Stimulated activated CD8-positive, alpha-beta memory T cell treated with anti-CD3 and anti-CD28 coated beads, Interleukin-15, amount 100 ng/mL, for 24 hours (primary cell): ENCODE data around the gene FMNL2.
"Not testable (repeated sequence)": the region's sequence is repeated elsewhere in the genome, so short reads cannot be mapped to it uniquely, and the experiment has no call there.

ENCODE experiments used
- DNase-seq: peaks from one replicate; pipeline ENCODE4 v3.0.0-alpha.2; 2020; ENCODE audit warnings: low read depth

Gene FMNL2

DNA sequence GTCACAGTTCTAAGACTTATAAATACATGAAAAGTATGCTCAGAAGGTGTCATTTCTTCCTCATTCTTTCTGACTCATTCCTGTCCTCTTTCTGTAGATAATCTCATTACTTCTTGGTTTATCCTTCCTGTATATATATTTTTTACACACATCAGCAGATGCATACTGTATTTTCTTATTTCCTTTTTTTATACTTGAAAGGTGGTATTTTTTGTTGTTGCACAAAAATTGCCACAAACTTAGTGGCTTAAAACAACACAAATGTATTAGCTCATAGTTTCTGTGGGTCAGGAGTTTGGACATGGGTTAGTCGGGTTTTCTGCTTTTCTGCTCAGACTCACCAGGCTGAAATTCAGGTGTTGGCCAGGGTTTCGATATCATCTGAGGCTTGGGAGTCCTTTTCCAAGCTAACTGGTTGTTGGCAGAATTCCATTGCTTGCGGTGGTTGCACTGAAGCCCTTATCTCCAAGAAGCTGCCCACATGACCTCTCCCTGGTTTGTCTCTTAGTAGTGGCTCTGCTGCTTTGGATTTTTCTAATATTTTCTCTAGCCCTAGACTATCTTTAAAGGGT, 162.6 kb downstream of the FMNL2 start:
- DNase-seq: no peak

DNA sequence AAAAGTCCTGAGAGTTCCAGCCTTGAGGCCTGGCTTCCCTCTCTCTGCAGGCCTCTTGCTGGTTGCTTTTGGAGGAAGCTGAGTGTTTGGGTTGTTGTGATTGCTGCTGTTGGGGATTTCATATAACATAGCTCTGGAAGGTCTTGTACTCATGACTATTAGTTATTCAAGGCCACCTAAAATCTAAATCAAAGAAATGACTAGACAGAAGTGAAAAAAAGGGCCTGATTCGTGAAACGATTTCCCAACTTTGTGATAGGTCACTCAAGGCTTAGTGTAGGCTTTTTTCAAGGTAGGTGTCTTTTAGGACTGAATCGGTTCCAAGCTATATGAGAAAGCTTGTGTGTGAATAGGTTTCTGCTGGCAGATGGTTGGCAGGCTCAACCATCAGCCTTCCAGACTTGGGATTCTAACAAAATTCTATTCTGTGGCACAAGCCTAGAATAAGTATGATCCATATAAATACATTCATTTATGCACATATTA, 164.4 kb downstream of the FMNL2 start:
- no peak for DNase-seq

DNA sequence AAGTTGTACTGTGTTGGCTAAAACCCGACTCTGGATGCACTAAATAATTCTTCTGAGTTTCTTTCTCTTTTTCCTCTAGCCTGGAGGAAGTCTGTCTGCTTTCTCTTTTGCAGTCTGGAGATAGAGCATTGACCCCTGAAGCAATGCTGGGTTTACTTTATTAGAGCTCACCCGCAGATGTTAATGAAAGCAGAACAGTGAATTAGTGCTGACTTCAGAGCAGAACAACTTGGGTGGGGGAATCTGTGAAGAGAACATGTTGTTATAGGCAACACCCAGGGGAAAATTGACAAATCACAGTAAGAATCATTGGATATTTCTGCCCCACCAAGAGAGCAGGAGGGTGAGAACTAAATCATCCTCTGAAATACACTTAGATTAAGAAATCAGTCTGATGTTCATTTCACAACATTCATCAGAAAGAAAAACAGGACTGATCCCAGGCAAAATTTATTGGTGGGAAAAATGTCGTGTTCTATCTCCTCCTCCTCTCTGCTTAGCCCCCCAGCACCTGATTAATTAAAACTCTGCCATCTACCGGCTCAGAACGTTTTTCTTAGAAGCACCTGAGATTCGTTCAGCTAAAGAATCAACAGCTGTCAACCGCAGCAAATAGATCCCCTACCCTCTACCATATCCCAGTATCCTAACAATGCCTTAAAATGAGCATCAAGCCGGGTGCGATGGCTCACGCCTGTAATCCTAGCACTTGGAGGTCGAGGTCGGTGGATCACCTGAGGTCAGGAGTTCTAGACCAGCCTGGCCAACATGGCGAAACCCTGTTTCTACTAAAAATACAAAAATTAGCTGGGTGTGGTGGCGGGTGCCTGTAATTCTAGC, 165.1 kb downstream of the FMNL2 start:
- DNase-seq: no peak

DNA sequence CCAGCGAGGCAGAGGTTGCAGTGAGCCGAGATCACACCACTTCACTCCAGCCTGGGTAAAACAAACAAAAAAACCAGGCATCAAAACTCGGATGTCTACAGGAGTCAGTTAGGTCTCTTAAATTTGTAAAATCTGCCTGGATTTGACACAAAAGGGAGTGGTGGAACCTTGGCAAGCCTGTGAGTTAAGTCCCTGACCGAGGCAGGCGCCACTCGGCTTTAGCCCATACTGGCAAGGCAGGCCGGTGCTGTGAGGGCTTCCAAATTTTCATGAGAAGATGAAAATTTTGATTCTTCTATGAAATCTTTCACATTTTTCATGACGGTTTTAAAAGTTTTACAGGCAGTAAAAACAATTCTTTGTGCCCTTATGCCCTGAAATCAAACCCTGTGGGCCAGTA, 165.8 kb downstream of the FMNL2 start:
- DNase-seq: no peak

DNA sequence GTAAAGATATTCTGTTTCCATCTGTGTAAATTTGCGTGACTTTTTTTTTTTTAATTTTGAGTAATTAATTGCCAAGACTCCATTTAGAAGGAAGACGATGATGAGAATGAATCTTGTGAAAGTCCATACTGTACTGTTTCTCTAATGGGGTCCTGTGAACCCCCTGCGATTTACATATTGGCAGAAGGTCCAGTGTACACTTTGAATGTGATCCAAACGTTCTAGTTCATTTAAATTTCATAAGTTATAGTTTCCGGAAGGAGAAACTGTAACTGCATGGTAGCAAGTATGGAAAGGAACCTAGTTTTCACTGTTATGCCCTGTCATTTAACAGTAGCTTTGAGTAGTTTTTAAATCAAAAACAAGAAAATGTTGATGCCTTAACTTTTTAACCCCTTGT, 166.7 kb downstream of the FMNL2 start:
- no peak for DNase-seq

DNA sequence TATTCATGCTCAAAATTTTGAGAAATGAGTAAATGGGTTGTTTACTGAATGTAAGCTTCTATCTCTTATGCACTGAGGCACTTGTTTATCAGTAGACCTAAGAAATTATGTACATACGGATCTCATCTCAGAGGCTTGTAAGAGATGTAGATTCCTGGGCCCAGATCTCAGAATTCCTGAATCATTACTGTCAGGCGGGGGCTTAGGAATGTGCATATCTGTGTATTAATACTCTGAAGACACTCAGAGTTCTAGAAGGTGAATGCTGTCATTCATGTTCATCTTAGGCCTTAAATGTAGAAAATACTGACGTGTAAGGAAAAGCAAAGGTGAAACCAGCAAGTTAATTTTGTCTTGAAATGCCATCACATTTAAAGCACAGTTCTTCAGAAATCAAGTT, 169.6 kb downstream of the FMNL2 start:
- no peak for DNase-seq

DNA sequence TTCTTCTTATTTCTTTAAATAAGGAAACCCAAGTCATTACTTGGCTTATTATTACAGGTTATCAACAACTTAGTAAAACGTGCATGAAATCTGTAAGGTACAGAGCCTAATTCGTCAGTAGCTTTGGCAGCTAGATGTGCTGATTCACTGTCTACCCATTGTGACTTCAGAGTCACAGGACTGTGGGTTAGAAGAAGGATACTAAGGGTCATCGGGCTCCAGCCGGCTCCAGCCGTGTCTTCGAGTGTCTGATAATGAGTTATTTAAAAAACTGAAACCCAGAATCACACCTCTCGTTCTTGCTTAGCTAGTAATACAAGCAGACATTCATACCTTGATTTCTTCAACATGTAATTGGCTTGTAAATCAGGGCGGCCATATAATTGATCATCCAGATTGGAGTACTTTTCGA, 170.5 kb downstream of the FMNL2 start:
- DNase-seq: no peak

DNA sequence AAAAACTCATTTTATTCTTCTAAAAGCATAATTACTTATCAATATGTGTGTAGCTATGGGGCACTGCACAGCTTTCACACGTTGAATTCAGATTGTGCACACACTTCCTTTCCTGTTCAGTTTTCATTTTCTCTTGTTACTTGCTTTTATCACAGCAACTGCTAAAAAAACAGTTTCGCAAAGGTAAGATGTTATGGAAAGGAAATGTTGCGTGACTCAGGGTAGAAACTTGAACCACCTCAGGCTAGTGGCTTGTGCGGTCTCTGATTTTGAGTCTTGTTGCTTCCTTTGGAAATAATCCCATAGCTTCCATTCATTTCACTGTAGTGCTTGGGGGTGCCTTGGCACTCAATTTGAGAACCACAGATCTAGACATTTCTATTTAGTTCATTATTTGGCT, 171.9 kb downstream of the FMNL2 start:
- DNase-seq: no peak

DNA sequence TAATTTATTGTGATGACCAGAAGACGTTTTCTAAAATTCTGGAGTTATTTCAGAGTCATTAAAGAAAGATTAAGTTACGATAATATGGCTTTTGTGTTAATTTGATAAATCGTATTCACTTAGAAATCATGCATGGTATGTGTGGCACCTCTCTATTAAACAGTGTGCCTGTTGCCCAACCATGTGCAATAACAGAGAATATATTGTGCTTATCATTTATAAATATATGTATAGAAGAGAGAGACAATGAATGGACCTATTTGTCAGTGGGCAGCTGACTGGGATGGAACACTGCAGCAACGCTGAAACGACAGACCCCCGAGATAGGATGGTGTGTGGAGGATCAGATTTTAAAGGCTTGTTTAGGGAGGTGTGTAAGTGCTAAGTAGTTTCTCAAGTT, 172.9 kb downstream of the FMNL2 start:
- no peak for DNase-seq

DNA sequence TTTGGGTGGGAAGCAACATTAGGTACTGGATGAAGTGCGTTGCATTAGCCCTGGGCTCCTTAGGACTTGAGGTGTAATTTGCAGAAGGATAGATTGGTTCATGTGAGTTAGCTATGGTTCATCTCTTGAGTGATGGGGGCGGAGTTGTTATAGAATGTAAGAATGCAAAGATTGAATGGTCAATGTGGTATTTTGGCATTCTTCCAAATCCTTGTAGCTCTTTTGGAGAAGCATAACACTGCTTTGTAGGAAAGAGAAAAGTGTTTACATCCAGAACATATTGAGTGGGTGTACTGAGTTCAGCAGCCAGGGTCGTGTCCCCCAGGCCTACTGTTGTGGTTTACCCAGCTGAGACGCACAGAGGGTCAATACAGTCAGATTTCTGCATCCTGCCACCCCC, 173.5 kb downstream of the FMNL2 start:
- no peak for DNase-seq

DNA sequence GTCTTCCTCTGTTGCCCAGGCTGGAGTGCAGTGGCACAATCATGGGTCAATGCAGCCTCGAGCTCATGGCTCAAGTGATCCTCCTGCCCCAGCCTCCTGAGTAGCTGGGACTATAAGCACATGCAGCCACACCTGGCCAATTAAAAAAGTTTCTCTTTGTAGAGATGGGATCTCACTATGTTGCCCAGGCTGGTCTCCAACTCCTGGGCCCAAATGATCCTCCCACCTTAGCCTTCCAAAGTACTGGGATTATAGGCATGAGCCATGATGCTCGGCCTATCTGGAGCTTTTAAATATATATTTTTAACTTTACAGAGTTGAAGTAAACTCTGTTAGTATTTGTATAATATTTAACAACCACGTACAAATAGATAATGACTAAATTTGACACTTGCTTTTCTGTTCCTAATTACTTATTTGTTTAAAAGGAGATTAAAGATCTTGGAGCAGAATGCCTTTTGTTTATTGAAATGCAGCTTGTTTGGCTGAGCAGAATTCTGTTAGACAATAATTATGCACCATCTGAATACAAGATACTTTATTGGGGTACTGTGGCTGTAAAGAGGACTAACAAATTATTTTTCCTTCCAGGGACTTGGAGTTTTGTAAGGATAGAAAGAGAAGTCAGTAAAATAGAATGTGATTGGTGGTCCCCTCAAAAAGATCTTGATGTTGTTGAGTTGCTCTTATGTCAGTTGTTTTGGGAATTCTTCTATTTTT, 175.0 kb downstream of the FMNL2 start:
- no peak for DNase-seq

DNA sequence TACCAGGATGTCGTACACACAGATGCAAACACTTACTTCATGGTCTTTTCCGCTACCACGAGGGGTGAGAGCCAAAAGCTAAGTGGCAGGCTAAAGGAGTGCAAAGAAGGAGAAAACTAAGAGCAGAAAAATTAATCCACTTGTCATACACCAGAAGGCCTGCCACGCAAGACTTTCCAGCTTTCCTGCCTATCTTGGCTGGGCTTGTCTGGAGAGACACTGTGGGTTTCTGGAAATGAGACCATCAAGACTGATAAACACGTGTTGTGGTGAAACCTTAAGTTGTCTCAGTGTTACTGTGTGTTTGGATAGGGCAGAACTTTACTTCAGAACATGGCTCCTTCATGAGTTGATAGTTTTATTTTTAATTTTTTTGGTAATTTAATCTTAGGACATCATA, 175.6 kb downstream of the FMNL2 start:
- no peak for DNase-seq

DNA sequence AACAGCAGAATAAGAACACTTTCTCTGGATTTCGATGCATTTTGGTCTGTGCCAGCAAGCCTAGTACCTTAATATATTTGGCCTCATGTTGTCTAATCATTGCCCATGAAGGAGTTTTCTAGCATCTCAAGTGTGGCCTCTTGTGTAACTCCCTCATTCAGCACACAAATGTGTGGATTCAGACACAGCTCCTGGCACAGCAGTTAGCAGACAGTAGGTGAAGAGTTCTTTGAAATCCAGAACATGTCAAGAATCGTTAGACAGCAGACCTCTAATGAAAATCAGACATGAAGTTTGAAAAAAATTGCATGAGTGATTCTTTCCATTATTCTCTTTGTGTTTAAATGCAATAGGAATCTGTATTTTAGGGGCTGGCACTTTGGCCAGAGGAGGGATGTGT, 177.0 kb downstream of the FMNL2 start:
- DNase-seq: no peak

DNA sequence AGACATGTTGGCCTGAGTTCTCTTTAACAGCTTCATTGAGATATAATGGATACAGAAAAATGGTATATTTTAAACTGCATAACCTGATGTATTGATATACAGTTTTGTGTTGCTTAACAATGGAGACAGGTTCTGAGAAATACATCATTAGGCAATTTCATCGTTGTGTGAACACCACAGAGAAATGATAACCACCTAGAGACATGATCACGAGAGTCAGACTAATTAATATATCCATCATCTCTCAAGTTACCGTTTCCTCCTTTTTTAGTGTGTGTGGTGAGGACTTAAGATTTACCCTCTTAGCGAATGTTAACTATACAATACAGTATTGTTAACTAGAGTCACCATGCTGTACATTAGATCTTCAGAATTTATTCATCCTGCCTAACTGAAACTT, 178.1 kb downstream of the FMNL2 start:
- DNase-seq: no peak

DNA sequence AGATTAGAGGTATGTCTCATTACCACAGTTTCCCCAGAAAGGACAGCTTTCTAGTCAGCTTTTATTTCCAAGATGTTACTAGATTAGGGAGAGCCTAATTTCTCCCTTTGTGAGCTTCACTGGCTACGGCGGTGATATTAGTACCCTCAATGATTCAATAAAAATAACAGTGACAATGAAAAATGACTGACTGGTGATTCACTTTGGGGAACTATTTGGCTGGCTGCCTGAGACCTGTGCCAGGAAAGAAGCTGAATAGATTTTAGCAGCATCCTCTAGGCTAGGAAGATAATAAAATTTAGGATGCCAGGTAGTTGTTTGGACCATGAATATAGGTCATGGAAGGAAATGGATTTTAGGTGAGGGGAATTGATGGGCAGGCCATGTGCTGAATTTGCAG, 178.7 kb downstream of the FMNL2 start:
- no peak for DNase-seq

DNA sequence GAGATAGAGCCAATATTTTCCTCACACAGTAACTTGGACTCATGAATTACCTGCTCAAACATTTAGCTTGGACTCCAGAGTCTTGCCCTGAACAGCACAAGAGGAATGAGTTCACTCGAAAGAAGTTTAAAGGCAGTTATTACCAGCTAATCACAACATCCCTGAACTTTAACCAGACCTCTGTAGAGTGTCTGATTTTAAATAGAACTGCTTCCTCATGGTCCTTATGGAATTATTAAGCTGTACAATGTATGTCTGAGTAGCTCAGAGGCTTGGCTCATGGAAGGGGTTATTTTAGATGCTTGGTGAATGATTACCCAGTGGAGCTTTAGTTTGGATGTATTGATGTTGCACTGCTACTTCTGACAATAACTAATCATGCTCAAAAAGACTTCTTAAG, 183.1 kb downstream of the FMNL2 start:
- DNase-seq: no peak

DNA sequence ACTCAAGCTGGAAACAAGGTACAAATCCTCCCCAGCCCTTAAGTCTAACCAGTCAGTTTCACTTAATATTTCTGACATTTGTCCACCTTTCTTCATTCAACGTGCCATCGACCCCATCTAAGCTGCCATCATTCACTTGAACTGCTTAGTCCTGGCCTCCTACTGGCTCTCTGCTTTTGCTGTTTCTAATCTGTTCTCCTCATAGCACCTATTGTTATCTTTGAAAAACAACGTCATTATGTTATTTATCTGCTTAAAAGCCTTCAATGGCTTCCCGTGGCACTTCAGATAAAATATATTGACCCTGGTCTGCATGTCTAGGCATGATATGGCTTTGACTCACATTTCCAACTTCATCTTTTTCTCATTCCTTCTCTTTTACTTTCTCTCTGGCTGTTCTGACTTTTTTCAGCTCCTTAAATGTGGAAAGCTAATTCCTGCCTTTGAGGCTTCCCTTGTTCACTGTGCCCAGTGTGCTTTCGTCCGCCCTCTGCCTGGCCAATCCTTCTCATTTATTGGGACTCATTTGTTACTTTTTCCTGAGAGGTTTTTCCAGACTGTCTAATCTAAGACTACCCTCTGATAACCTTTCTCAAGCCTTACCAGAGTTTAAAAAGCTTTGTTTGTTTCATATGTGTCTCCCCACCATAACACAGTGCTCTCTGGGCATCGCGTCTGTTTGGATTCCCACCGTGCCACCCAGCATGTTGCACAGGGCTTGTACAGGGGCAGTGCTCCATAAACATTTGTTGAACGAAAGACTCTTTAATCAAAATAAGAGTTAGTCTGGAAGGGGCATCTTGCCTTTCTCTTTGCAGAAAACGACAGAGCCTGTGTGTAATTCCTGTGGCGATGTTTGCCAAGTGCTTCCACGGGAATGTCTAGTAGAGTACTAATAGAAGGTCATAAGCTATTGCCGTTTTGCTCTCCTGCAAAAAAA, 183.9 kb downstream of the FMNL2 start:
- DNase-seq: no peak

DNA sequence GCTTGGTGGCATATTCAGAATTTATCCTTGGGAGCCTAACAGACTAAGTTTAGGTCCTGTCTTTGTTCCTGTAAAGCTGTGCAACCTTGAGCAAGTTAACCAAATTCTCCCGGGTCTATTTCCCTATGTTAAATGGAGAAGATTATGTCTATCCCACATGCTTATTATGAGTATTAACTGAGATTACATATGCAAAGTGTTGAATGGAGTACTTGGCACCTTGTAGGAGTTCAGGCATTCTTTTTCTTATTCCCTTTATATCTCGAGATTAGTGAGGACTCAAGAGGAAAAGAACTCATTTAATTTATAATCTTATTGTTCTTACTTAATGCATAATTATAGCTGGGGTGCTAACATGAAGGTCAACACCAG, 184.6 kb downstream of the FMNL2 start:
- no peak for DNase-seq

DNA sequence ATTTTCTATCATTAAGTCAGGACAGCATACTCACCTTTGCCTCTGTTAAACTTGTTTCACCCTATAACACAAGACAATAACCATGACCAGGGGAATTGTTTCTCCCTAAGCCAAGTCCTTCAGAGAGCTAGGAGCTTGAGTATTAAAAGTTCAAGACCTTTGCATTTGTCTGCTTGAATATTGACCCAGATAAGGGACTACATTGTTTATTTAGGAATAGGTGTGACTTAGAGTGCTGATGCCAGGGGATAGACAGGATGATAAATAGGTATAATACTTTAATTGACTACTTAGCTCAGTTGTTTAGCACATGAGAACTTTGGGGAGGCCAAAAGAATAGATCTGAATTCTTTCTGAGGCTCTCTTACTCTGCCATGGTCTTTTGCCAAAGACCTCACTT, 185.8 kb downstream of the FMNL2 start:
- no peak for DNase-seq

DNA sequence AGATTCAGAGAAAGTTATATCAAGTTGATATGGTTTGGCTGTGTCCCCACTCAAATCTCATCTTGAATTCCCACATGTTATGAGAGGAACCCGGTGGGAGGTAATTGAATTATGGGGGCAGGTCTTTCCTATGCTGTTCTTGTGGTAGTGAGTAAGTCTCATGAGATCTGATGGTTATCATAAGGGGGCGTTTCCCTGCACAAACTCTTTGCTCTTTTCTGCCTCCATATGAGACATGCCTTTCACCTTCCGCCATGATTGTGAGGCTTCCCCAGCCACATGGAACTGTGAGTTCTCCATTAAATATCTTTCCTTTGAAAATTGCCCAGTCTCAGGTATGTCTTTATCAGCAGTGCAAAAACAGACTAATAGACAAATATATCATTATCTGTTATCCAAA, 187.5 kb downstream of the FMNL2 start:
- DNase-seq: not testable (repeated sequence)

DNA sequence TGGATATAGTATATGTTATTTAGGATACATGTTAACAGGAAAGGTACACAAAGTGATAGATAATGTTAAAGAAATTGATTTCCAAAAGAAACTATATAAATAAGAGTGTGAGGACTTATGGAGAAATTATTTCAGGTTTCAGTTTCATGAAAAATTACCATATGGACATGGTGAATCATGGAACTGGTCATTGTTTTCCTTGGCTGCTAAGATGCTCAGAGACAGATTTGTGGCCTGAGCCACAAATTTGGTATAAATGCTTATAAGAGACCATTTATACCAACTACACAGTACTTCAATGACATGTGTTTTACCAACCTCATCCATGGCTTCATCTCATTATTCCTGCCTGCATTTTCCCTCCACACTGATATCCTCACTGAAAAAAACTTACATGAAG, 188.1 kb downstream of the FMNL2 start:
- no peak for DNase-seq

DNA sequence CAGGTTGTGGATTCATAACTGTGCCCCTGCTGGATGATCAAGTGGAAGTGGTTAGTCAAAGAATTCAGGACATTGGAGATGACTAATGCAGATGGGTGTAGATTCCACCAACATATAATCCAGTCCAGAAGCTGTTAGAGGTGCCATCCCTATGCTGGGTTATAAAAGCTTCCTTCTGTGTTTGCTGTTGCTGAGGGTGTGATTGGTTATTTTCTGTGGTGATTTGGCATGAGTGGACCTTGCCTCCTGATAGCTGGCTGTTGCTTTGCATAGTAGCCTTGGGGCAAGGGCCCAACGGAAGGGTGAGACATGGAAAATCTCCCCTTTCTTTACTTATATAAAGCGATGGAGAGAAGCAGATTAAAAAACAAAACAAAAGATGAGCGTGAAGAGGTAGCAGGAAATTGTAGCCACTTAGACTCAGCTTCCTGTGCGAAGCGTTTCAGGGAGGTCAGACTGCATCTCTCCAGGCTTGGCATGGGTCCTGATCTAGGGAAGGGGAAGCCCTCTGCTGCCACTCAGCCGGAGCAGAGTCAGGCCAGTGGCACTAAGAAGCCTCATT, 190.4 kb downstream of the FMNL2 start:
- no peak for DNase-seq
